PC-9 (cell line): ENCODE data around the gene PNPLA2.

Source experiments
- EZH2 ChIP-seq: fragments of 200-600 bp; sonication (generic); IDR thresholded peaks from 2 replicates; pipeline ENCODE4 v1.8.0; 2017; ENCODE audit warnings: antibody characterized with exemption, low read depth
- TF ChIP-seq, protein P1 (sequence below): fragments of 200-600 bp; sonication (generic); conservative IDR thresholded peaks from 2 replicates; pipeline ENCODE4 v1.6.1; 2017; ENCODE audit warnings: mixed run types, antibody characterized with exemption, mild to moderate bottlenecking, moderate library complexity

DNA sequence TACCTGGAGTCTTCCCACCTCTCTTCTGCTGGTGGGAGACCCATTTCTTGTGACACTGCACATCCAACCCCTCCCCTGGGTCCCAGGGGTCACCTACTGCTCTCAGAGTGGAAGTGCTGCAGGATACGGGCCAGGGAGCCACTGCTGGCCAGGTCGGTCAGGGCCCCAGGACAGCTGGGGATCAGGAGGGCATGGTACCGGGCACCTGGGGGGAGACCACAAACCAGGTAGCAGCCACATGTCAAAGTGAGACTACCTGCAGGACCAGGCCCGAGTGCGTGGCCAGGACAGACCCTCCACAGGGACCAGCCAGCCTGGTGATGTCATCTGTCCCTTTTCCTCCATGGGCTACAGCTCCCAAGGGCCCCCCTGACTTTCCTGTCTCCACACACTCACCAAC lies 45.3 kb upstream of the PNPLA2 start:
- TF ChIP-seq, protein P1, sequence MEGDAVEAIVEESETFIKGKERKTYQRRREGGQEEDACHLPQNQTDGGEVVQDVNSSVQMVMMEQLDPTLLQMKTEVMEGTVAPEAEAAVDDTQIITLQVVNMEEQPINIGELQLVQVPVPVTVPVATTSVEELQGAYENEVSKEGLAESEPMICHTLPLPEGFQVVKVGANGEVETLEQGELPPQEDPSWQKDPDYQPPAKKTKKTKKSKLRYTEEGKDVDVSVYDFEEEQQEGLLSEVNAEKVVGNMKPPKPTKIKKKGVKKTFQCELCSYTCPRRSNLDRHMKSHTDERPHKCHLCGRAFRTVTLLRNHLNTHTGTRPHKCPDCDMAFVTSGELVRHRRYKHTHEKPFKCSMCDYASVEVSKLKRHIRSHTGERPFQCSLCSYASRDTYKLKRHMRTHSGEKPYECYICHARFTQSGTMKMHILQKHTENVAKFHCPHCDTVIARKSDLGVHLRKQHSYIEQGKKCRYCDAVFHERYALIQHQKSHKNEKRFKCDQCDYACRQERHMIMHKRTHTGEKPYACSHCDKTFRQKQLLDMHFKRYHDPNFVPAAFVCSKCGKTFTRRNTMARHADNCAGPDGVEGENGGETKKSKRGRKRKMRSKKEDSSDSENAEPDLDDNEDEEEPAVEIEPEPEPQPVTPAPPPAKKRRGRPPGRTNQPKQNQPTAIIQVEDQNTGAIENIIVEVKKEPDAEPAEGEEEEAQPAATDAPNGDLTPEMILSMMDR = no peak
- TF ChIP-seq EZH2 = no peak
